Lower leg skin (tissue), 4 donors: ENCODE data around the gene CFAP97D1. TPM values are rescaled to one million over a fixed set of nuclear protein-coding genes. Genes with fewer than 3 reads are reported as not detected.

ENCODE experiments used
- DNase-seq, 2 donors: peaks; one replicate each; pipeline ENCODE4 v3.0.0-alpha.2; 2019; ENCODE audit warnings: low spot score in 2 of 2
- H3K4me3 ChIP-seq: fragments of 200-600 bp; sonication (generic); 2 replicates; pipeline ENCODE4 v1.5.1; 2017; ENCODE audit warnings: mild to moderate bottlenecking, low read depth; ENCODE audit not compliant: poor library complexity, severe bottlenecking
- POLR2A ChIP-seq, 2 donors: fragments of 450-650 bp; IDR thresholded peaks; one replicate each; pipeline ENCODE4 v1.6.1; 2016 to 2017; ENCODE audit warnings: antibody characterized with exemption in 2 of 2, mild to moderate bottlenecking in 1 of 2, moderate library complexity in 1 of 2
- WGBS, 2 donors: methylation state at CpG; one replicate each; pipeline ENCODE4 v1.1.5; 2018; 5-methylcytosine and 5-hydroxymethylcytosine counted together
- intact Hi-C: fragments of 100-400 bp; cut with DNase I; formaldehyde crosslinking; loops from one replicate; pipeline ENCODE4 v1.15.0; 2023; ENCODE audit warnings: low total_unique reads
- total RNA-seq, 4 donors: library from RNA; depleted of rRNA; stranded (reverse); fragments of >200 nt; gene quantifications; one replicate each; pipeline ENCODE4 v1.1.0, GENCODE V29; 2016
- TF ChIP-seq, protein P1 (sequence below), 3 donors: fragments of 450-650 bp; IDR thresholded peaks; one replicate each; pipeline ENCODE4 v1.5.1; 2016; ENCODE audit warnings: antibody characterized with exemption in 3 of 3, mild to moderate bottlenecking in 3 of 3, moderate library complexity in 2 of 3

The CFAP97D1 gene
- total RNA-seq, 4 donors from 2014 or later: 0.30 TPM; not detected in 3

DNA sequence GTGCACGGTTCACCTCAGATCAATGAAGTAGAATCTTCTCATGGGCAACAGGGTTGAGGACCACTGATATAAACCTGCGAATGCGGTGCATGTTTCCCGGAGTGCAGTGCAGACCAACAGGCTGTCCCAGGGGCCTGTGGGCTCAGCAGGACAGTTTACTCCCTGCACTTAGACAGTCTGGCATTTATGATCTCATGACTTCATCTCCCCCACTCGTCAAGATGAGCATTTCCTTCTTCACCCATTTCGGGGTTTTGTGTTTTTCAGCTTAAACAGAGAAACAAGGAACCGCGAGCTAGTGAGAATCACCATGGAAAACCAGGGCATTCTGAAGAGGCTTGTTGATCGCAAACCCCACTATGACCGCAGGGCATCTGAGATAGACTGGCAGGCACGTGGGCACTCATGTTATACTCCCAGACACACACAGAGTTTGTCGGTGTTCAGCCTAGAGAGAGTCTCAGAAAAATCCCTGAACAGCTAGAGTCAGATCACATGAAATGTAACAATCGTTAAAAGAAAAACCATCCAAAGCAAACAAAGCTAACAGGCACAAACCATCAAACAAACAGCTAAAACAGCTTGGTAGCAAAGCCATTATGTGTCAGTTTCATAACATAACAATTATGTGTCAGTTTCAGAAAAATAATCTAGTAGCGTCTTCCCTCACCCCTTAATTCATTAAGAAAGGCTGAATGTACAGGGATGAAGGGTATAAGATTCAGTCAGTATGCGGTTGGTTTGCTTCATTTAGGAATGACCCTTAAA lies 2.9 kb downstream of the CFAP97D1 start:
- WGBS, 2 donors: 84 to 86% methylated on average over 15 of the region's 15 CpGs
- TF ChIP-seq, protein P1, sequence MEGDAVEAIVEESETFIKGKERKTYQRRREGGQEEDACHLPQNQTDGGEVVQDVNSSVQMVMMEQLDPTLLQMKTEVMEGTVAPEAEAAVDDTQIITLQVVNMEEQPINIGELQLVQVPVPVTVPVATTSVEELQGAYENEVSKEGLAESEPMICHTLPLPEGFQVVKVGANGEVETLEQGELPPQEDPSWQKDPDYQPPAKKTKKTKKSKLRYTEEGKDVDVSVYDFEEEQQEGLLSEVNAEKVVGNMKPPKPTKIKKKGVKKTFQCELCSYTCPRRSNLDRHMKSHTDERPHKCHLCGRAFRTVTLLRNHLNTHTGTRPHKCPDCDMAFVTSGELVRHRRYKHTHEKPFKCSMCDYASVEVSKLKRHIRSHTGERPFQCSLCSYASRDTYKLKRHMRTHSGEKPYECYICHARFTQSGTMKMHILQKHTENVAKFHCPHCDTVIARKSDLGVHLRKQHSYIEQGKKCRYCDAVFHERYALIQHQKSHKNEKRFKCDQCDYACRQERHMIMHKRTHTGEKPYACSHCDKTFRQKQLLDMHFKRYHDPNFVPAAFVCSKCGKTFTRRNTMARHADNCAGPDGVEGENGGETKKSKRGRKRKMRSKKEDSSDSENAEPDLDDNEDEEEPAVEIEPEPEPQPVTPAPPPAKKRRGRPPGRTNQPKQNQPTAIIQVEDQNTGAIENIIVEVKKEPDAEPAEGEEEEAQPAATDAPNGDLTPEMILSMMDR (IDR thresholded peaks at IDR 0.05): no peak
- TF ChIP-seq POLR2A (IDR thresholded peaks at IDR 0.05): no peak
- no peak for DNase-seq
- no peak overlapping the region for H3K4me3 ChIP-seq
- intact Hi-C loops: loop anchor here (10.0 kb wide), 1 partner anchor 62 kb away; the partner anchor contains the start of gene CD300LG

GRCh38 chr17:43784068-43784467 lies 3.8 kb downstream of the CFAP97D1 start:
- no peak for DNase-seq
- 60% methylated on average over 2 of the region's 2 CpGs for WGBS, 2 donors
- no peak for TF ChIP-seq POLR2A (IDR thresholded peaks at IDR 0.05)
- TF ChIP-seq, protein P1 (IDR thresholded peaks at IDR 0.05): no peak
- intact Hi-C loops: loop anchor here (10.0 kb wide), 1 partner anchor 61 kb away; the partner anchor contains the start of gene CD300LG
- H3K4me3 ChIP-seq: no peak overlapping the region

GRCh38 chr17:43784628-43785101 lies 4.4 kb downstream of the CFAP97D1 start:
- TF ChIP-seq, protein P1 (IDR thresholded peaks at IDR 0.05): no peak
- TF ChIP-seq POLR2A (IDR thresholded peaks at IDR 0.05): no peak
- no peak for DNase-seq
- H3K4me3 ChIP-seq: no peak overlapping the region
- WGBS, 2 donors: 51 to 56% methylated on average over 5 of the region's 5 CpGs
- intact Hi-C loops: loop anchor here (10.0 kb wide), 1 partner anchor 60 kb away; the partner anchor contains the start of gene CD300LG

GRCh38 chr17:43787728-43788127 lies 7.5 kb downstream of the CFAP97D1 start:
- 43 to 63% methylated on average over 2 of the region's 2 CpGs for WGBS, 2 donors
- intact Hi-C loops: loop anchor here (10.0 kb wide), 1 partner anchor 57 kb away; the partner anchor contains the start of gene CD300LG

GRCh38 chr17:43788540-43788939 lies 8.3 kb downstream of the CFAP97D1 start:
- WGBS, 2 donors: 82 to 86% methylated on average over 5 of the region's 5 CpGs
- TF ChIP-seq, protein P1 (IDR thresholded peaks at IDR 0.05): no peak
- no peak for TF ChIP-seq POLR2A (IDR thresholded peaks at IDR 0.05)
- H3K4me3 ChIP-seq: no peak overlapping the region
- no peak for DNase-seq
- intact Hi-C loops: loop anchor here (10.0 kb wide), 1 partner anchor 56 kb away; the partner anchor contains the start of gene CD300LG

More at GRCh38 chr17:43787728-43788127, 7.5 kb downstream of the CFAP97D1 start:
- DNase-seq: no peak
- no peak for TF ChIP-seq POLR2A (IDR thresholded peaks at IDR 0.05)
- TF ChIP-seq, protein P1 (IDR thresholded peaks at IDR 0.05): no peak
- no peak overlapping the region for H3K4me3 ChIP-seq
